HG03196 (cell line): Measurements from ENCODE around the gene SEC63.
"Not testable (repeated sequence)": the region's sequence is repeated elsewhere in the genome, so short reads cannot be mapped to it uniquely, and the experiment has no call there.

Source experiments
- ATAC-seq: cut with Tn5 transposase; IDR thresholded peaks from one replicate; pipeline ENCODE4 v1.9.1; 2021; ENCODE audit not compliant: unreplicated experiment

Gene SEC63

GRCh38 chr6:107976155-107976783 is 18.3 kb upstream of the SEC63 start:
- ATAC-seq: no peak

GRCh38 chr6:107973594-107973993 is 15.6 kb upstream of the SEC63 start:
- ATAC-seq: no peak

DNA sequence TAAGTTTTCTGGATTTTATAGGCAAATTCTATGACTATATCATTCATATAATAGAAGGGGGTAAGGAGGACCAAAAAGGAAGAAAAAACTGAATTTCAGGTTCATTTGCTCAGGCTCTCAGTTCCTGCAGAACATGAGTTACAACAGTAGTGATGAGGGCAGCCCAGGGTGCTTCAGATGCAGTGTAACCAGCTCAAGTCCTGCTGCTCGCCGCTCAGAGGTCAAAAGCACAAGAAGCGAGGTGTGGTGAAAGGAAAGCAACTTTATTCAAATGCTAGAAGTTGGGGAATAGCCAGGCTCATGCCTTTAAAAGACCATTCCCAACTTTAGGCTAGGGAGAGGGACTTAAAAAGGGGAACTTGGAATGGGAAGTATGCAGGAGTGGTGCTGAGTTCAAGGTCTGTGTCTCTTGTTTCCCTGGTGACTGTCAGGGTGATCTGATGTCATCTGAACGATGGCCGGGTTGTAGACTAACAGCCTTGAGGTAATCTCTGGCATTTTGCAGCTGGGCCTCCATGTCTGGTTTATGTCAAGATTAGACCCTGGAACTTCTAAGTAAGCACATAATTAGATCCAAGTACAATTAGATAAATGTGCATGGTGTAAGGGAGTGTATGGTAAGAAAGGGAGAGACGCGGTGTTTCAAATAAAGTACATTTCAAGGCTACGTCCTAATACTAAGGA is 14.5 kb upstream of the SEC63 start:
- no peak for ATAC-seq

GRCh38 chr6:107971181-107971580 is 13.2 kb upstream of the SEC63 start:
- no peak for ATAC-seq

DNA sequence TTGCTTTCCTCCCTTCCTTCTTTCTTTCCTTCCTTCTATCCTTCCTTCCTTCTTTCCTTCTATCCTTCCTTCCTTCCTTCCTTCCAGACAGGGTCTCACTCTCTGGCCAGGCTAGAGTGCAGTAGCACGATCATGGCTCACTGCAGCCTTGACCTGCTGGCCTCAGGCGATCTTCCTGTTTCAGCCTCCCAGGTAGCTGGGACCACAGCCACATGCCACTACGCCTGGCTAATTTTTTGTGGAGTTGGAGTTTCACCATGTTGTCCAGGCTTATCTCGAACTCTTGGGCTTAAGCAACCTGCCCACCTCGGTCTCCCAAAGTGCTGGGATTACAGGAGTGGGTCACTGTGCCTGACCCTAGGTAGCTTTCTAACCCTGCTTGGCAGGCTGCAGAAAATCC is 12.2 kb upstream of the SEC63 start:
- ATAC-seq: no peak

- no peak for ATAC-seq
Measured at GRCh38 chr6:107968081-107968480, 10.1 kb upstream of the SEC63 start.

DNA sequence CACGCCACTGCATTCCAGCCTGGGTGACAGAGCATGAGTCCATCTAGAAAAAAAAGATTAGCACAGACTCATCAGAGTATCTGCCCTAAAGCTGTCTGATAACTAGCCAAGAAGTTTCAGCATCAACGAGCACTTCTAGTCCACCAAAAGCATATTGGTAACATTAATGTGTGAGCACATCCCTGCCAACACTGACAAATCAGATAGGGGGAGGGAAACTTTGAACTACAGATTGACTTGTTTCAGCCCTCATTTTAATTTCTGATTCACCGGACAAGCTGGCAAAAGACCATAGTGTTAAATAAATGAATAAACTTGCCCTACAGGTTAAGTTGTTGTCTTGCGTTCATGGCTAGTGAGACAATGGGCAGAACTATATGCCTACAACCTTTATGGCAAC is 7.7 kb upstream of the SEC63 start:
- ATAC-seq: no peak

DNA sequence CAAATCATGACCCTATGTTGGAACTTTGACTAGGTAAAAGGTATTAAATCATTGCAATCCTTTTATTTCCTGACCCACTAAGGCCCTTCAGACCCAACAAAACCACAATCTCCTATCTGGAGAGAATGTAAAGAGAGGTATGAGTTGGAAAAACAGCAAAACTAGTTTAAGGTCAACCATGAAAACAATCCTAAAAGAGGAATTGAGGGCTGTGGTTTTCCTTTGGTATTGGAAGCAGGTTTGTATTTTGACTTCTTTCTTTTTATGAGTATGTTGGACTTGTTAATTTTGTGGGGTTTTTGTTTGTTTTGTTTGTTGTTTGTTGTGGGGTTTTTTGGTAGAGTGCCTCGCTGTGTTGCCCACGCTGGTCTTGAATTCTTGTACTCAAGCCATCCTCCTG is 4.7 kb upstream of the SEC63 start:
- ATAC-seq: no peak

DNA sequence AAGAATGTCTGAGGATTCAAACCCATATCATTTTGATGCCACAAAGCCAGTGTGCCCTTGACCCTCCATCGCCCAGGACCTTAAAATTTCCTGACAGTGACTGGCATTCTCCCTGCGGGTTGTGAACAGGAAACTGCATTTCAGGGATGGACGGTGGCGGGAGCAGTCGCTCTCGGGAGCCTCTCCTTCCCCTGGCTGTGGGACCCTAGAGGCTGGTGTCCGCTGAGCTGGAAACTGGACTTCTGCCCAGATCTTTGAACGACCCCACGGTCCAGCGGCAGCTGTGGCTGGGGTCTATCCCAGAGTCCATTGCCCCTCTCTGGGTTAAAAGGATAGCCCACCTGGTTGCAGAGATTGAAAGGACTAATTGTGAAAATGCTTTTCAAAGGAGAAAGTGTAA is 1.4 kb upstream of the SEC63 start:
- no peak for ATAC-seq

GRCh38 chr6:107958689-107959362 is 818 bp upstream of the SEC63 start:
- not testable (repeated sequence) for ATAC-seq

- ATAC-seq: peak; percentile 39
Measured at GRCh38 chr6:107957308-107957908, 600 bp downstream of the SEC63 start.

DNA sequence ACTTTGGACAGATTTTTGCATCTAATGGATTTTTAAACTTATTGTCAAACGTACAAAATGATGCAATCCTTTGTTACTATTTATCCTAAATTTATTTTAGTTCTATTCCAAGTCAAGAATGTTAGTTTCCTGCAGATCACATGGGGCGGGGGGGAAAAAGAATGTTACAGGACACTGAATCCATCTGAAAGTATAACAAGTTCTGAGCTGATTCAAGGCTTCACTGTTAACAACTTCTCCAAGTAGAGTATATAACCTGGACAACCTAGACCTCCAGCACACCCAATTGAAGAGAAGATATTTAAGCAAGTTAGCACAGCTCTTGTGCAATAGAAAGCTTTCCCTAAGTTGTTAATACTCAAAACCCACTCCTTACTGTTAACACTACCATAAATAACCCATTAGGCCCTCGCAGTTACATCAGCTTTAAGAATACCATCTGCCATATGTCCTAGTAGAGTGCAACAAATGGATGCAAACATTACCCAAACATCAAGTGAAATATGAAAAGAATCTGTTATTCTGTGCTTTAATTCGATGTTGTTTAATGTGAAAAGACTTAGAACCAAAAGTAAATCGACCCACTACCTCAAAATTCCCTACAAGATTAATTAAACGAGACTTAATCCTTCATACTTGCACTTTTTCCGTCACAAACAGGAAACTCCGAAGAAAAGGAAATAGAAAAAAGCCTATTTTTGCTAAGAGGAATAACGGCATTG is 1.3 kb downstream of the SEC63 start:
- no peak for ATAC-seq

DNA sequence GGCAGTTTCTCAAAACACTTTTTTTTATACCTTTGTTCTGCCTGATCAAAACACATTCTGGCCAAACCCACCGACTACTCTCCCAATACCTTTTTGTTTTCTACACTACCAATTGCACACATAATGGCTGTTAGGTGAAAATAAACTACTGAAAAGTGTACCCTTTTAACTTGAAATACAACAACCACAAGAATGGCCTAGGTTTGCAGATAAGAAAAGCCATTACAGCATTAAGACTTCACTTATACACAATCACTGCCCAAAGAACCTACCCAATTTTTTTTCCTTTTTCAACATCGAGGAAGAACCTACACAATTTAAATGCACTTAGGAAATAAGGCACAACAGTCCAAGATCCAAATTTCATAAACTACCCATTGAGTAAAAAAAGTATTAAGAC is 1.8 kb downstream of the SEC63 start:
- ATAC-seq: no peak

- not testable (repeated sequence) for ATAC-seq
Measured at GRCh38 chr6:107953858-107954414, 4.1 kb downstream of the SEC63 start.

GRCh38 chr6:107943626-107944439 is 14.2 kb downstream of the SEC63 start:
- ATAC-seq: no peak

GRCh38 chr6:107942142-107942541 is 15.9 kb downstream of the SEC63 start:
- ATAC-seq: no peak

GRCh38 chr6:107941627-107942026 is 16.4 kb downstream of the SEC63 start:
- ATAC-seq: no peak

DNA sequence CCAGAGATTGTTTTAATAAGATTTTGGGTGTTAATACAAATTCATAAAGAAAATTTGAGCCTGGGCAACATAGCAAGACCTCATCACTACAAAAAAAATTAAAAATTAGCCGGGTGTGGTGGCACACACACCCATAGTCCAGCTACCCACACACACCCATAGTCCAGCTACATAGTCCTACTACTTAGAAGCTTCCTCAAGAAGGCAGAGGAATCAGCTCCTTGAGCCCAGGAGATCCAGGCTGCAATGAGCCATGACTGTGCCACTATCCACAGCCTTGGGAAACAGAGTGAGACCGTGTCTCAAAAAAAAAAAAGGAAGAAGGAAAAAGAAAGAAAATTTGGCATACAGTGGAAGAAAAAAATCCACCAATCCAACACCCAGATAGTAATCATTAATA is 16.8 kb downstream of the SEC63 start:
- ATAC-seq: no peak

- not testable (repeated sequence) for ATAC-seq
Measured at GRCh38 chr6:107936910-107937292, 21.1 kb downstream of the SEC63 start.
